ENCODE measurements around the gene NKIRAS2.
A peak's percentile ranks its signal among the peaks of the same experiment; 100 is the strongest.
"Not testable (repeated sequence)": the region's sequence is repeated elsewhere in the genome, so short reads cannot be mapped to it uniquely, and the experiment has no call there.

The NKIRAS2 gene

GRCh38 chr17:42016411-42016831 lies 3.5 kb upstream of the NKIRAS2 start:
- POLR2A ChIA-PET: interaction anchor here (0.5 to 2.3 kb wide), 4 partner anchors 46 to 126 kb away, joined by 3 to 6 read pairs (median 5); no protein-coding TSS in a partner anchor
- DNase-seq (ENCODE audit: extremely low spot score): no peak
- CTCF ChIA-PET: interaction anchor here (0.8 to 6.6 kb wide), 17 partner anchors 9 to 511 kb away, joined by 3 to 58 read pairs (median 5); partner anchors contain the start of genes CNP, KAT2A and KCNH4
- no peak for TF ChIP-seq CTCF (IDR thresholded peaks at IDR 0.05; ENCODE audit: control extremely low read depth, extremely low read depth, low read depth, missing control alignments)

GRCh38 chr17:42016941-42017865 lies 2.7 kb upstream of the NKIRAS2 start, which contains the start of gene DNAJC7:
Gene DNAJC7 (minus strand): TSS chr17:42017439. CDS start chr17:42017416, 23 bp downstream.
- POLR2A ChIA-PET: interaction anchor here (0.5 to 2.3 kb wide), 8 partner anchors 9 to 519 kb away, joined by 3 to 6 read pairs (median 4); partner anchors contain the start of genes EIF1 and NAGLU
- CTCF ChIA-PET: interaction anchor here (0.8 to 10.4 kb wide), 24 partner anchors 8 to 510 kb away, joined by 3 to 123 read pairs (median 4); partner anchors contain the start of genes CNP, DHX58, KAT2A and KCNH4
- no peak for TF ChIP-seq CTCF (IDR thresholded peaks at IDR 0.05; ENCODE audit: control extremely low read depth, extremely low read depth, low read depth, missing control alignments)
- peak; percentile 96 for DNase-seq (ENCODE audit: extremely low spot score)

GRCh38 chr17:42017866-42018200 lies 2.1 kb upstream of the NKIRAS2 start:
- TF ChIP-seq CTCF (IDR thresholded peaks at IDR 0.05; ENCODE audit: control extremely low read depth, extremely low read depth, low read depth, missing control alignments): no peak
- DNase-seq (ENCODE audit: extremely low spot score): no peak
- ChIA-PET CTCF (interaction anchor here (0.9 to 10.4 kb wide), 20 partner anchors 8 to 509 kb away, joined by 3 to 123 read pairs (median 5); partner anchors contain the start of genes CNP, DHX58, KAT2A and KCNH4), POLR2A (interaction anchor here (0.6 to 2.3 kb wide), 5 partner anchors 8 to 518 kb away, joined by 3 to 6 read pairs (median 4); partner anchors contain the start of genes EIF1 and NAGLU)

- TF ChIP-seq CTCF (IDR thresholded peaks at IDR 0.05; ENCODE audit: control extremely low read depth, extremely low read depth, low read depth, missing control alignments): no peak
- ChIA-PET CTCF (interaction anchor here (0.9 to 10.4 kb wide), 19 partner anchors 8 to 509 kb away, joined by 3 to 123 read pairs (median 6); partner anchors contain the start of genes CNP, DHX58 and KAT2A), POLR2A (interaction anchor here (1.1 to 1.6 kb wide), 2 partner anchors 329 to 518 kb away, joined by 3 to 4 read pairs; partner anchors contain the start of genes EIF1 and NAGLU)
- DNase-seq (ENCODE audit: extremely low spot score): no peak
These were observed 1.6 kb upstream of the NKIRAS2 start for GRCh38 chr17:42018339-42018738.

GRCh38 chr17:42018988-42019387 lies 902 bp upstream of the NKIRAS2 start:
- CTCF ChIA-PET: interaction anchor here (1.3 to 10.4 kb wide), 17 partner anchors 11 to 165 kb away, joined by 3 to 123 read pairs (median 9); partner anchors contain the start of genes CNP, DHX58, KAT2A and KCNH4

GRCh38 chr17:42020845-42021244 lies 955 bp downstream of the NKIRAS2 start:
- CTCF ChIA-PET: interaction anchor here (0.9 to 10.4 kb wide), 23 partner anchors 10 to 332 kb away, joined by 3 to 123 read pairs (median 9); partner anchors contain the start of genes CNP, EIF1, KAT2A and KCNH4
- DNase-seq (ENCODE audit: extremely low spot score); POLR2A ChIA-PET: not testable (repeated sequence)

More at GRCh38 chr17:42018988-42019387, 902 bp upstream of the NKIRAS2 start:
- no peak for TF ChIP-seq CTCF (IDR thresholded peaks at IDR 0.05; ENCODE audit: control extremely low read depth, extremely low read depth, low read depth, missing control alignments)
- POLR2A ChIA-PET: no interaction called here
- DNase-seq (ENCODE audit: extremely low spot score): no peak
